Measurements from ENCODE around the gene HOXB1.
"Not testable (repeated sequence)": the region's sequence is repeated elsewhere in the genome, so short reads cannot be mapped to it uniquely, and the experiment has no call there.

HOXB1 gene

GRCh38 chr17:48523010-48523409 is 7.8 kb downstream of the HOXB1 start:
- in situ Hi-C loops (cut with MboI; ENCODE audit: low sequenced_read_pairs): no loop called here

GRCh38 chr17:48522031-48522653 is 8.7 kb downstream of the HOXB1 start:
- in situ Hi-C loops (cut with MboI; ENCODE audit: low sequenced_read_pairs): no loop called here

DNA sequence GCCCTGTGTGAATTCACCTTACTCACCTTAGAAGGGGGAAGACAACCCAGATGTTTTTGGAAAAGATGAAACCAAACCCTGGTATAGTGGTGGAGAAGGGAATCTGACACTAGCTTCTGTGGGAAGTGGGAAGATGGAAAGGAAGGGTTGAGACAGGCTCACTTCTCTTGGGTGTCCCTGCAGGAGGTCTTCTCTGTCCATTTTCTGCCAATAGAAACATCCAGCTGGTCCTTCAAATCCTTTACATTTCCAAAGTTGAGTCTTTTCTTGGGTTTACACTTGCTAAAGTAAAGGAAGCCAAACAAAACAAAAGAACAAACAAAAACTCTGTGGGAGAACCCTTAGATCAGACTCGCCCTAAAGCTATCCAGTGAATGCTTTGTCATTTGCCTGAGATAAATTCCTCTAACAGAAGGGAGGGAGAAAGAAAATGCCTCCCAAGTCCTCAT is 10.2 kb downstream of the HOXB1 start:
- in situ Hi-C loops (cut with MboI; ENCODE audit: low sequenced_read_pairs): no loop called here

- in situ Hi-C loops (cut with MboI; ENCODE audit: low sequenced_read_pairs): no loop called here
Measured at GRCh38 chr17:48519427-48519826, 11.4 kb downstream of the HOXB1 start.

- in situ Hi-C loops (cut with MboI; ENCODE audit: low sequenced_read_pairs): no loop called here
Measured at GRCh38 chr17:48517478-48517877, 13.3 kb downstream of the HOXB1 start.

- in situ Hi-C loops (cut with MboI; ENCODE audit: low sequenced_read_pairs): no loop called here
Measured at GRCh38 chr17:48515925-48516900, 14.6 kb downstream of the HOXB1 start.

DNA sequence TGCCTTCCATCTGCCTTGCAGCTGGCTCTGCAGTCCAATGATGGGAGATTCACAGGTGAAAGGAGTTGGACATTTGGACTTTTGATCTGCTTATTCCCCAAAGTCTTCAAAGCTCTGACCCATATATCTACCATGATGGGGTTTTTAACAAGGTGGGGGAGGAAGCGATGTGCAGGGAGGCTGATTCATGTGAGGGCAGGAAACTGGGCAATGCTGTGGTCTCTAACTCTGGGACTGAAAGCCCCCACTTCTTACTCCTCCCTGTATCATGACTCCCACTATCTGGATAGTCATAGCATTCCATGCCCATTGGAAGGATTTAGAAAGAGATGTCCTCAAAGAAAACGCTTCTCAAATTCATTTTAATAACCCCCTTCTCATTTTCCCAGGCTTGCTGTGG is 16.3 kb downstream of the HOXB1 start:
- in situ Hi-C loops (cut with MboI; ENCODE audit: low sequenced_read_pairs): no loop called here

GRCh38 chr17:48513666-48514455 is 16.9 kb downstream of the HOXB1 start:
- in situ Hi-C loops (cut with MboI; ENCODE audit: low sequenced_read_pairs): no loop called here

DNA sequence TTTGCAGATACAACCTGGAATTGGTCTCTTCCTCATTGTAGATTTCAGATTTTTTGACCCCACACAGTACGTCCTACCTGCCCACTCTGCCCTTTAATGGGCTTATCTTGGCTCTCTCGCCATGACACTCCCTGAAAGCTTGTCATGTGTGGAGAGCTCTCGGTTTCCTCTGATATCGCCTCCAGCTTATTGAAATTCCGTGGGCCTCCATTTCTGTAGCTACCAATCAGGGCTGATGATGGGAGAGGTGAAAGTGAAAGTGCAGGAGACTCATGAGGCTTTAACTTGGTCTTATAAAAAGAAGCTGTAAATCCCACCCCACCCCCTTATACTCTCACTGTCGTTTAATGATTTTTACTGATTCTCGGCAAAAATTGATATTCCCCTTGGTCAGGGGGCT is 17.7 kb downstream of the HOXB1 start:
- in situ Hi-C loops (cut with MboI; ENCODE audit: low sequenced_read_pairs): no loop called here

- in situ Hi-C loops (cut with MboI; ENCODE audit: low sequenced_read_pairs): no loop called here
Measured at GRCh38 chr17:48510761-48511604, 19.8 kb downstream of the HOXB1 start.

- in situ Hi-C loops (cut with MboI; ENCODE audit: low sequenced_read_pairs): no loop called here
Measured at GRCh38 chr17:48510381-48510760, 20.4 kb downstream of the HOXB1 start.

DNA sequence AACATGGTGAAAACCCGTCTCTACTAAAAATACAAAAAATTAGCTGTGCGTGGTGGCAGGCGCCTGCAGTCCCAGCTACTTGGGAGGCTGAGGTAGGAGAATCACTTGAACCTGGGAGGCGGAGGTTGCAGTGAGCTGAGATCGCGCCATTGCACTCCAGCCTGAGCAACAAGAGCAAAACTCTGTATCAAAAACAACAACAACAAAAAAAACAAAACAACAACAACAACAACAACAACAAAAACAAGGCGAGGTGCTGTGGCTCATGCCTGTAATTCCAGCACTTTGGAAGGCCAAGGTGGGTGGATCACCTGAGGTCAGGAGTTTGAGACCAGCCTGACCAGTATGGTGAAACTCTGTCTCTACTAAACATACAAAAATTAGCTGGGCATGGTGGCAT is 21.1 kb downstream of the HOXB1 start:
- in situ Hi-C loops (cut with MboI; ENCODE audit: low sequenced_read_pairs): not testable (repeated sequence)

DNA sequence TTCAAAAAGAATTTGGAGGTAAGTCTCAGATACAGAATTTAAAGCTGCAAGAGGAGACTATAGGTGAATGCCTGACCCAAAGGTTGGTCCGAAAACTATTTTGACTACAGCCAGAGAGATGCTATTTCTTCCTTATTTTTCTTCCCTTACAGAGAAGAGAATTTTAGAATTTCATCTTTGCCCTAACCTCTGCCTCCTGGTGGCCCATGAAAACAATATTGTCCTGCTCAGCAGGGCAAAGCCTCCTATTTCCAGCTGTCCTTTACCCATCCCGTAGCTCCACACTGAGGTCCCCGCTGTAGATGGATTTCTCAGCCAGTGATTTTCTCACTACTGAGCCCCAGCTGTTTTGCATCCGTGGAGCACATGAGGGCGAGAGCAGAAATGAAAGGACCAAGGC is 24.6 kb downstream of the HOXB1 start:
- in situ Hi-C loops (cut with MboI; ENCODE audit: low sequenced_read_pairs): no loop called here

DNA sequence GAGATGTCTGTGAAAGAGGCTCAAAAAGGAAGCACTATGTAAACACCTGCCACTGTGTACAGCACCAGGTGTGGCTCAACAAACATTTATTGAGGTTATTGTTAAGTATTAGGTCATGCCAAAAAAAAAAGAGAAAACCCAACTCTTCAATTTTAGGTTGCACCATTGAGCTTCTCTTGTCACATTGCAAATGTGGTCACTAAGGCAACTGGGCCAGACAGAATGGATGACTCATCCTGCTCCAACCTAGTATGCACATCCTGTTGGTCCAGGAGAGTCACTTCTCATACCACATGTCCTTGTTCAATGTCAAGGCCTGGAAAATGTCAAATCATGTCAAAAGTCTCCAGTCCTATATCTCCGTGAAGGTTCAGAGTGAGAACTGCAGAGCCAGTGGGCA is 25.0 kb downstream of the HOXB1 start:
- in situ Hi-C loops (cut with MboI; ENCODE audit: low sequenced_read_pairs): no loop called here

DNA sequence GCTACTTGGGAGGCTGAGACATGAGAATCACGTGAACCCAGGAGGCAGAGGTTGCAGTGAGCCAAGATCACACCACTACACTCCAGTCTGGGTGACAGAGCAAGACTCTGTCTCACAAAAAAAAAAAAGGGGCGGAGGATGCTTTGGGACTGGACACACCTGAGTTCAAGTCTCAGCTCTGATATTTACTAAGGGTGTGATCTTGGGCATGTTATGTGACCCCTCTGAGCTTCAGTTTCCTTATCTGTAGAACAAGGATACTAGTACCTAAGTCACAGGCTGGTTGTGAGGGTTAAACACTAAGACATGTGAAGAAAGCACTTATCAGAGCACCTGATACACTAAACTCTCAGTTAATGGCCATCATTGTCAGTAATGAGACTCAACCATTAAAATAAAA is 25.9 kb downstream of the HOXB1 start:
- in situ Hi-C loops (cut with MboI; ENCODE audit: low sequenced_read_pairs): no loop called here

DNA sequence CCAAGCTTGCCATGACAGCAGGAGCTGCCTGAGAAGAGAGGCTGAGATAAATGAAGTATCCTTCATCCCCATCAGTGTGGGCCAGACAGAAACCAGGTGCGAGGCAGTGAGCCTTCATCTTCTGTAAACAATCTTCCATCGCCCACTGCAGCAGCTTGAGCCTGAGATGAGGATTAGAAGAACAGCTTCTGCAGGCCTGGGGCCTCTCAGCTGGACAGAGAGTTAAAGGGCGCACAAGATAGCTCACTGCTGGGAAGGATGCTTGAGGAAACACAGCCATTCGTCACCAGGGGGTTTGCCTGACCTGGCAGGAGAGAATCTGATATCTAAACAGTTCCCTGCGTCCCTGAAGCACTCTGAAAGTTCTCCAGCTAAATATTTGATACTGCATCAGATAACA is 27.1 kb downstream of the HOXB1 start:
- in situ Hi-C loops (cut with MboI; ENCODE audit: low sequenced_read_pairs): no loop called here

GRCh38 chr17:48502901-48503300 is 27.9 kb downstream of the HOXB1 start:
- in situ Hi-C loops (cut with MboI; ENCODE audit: low sequenced_read_pairs): no loop called here

DNA sequence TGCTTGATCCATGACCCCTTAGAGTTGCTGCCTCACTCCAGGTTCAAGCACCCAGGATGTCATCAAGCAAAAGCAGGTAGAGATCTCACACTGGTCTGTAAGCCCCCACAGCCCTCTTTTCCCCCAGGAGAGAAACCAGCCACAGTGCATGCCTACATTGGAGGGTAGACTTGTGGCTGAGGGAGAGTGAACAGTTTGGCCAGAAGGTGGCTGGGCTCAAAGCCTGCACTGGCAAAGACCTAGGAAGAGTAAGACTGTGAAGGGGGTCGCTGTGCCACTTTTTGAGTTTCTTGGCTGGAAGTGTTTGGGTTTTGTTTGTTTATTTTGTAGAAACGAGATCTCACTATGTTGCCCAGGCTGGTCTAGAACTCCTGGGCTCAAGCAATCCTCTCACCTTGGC is 28.5 kb downstream of the HOXB1 start:
- in situ Hi-C loops (cut with MboI; ENCODE audit: low sequenced_read_pairs): no loop called here

GRCh38 chr17:48500435-48501426 is 30.1 kb downstream of the HOXB1 start:
- in situ Hi-C loops (cut with MboI; ENCODE audit: low sequenced_read_pairs): no loop called here
